Activated T-helper 1 cell treated with anti-CD3 and anti-CD28 coated beads, Interleukin-2, amount 50 U/mL, for 16 hours (primary cell): ENCODE data around the gene MYH7.

Experiments used
- DNase-seq, 2 donors: peaks; one replicate each; pipeline ENCODE4 v3.0.0-alpha.2; 2020; ENCODE audit warnings: low read depth in 1 of 2, low spot score in 1 of 2

MYH7 gene

GRCh38 chr14:23449314-23449713, 13.9 kb upstream of the MYH7 start:
- DNase-seq, result no peak

GRCh38 chr14:23447361-23448350, 12.2 kb upstream of the MYH7 start:
- DNase-seq, result no peak

- DNase-seq, result no peak
These were observed 10.9 kb upstream of the MYH7 start for GRCh38 chr14:23446291-23446851.

GRCh38 chr14:23445773-23446172, 10.3 kb upstream of the MYH7 start:
- no peak for DNase-seq

GRCh38 chr14:23444314-23444713, 8.9 kb upstream of the MYH7 start:
- no peak for DNase-seq

- DNase-seq, result no peak
These were observed 8.4 kb upstream of the MYH7 start for GRCh38 chr14:23443881-23444280.

- no peak for DNase-seq
These were observed 8.0 kb upstream of the MYH7 start for GRCh38 chr14:23443411-23443812.

- no peak for DNase-seq
These were observed 7.4 kb upstream of the MYH7 start for GRCh38 chr14:23442721-23443356.

GRCh38 chr14:23441076-23441475, 5.6 kb upstream of the MYH7 start:
- no peak for DNase-seq

- no peak for DNase-seq
These were observed 3.8 kb upstream of the MYH7 start for GRCh38 chr14:23439107-23439835.

GRCh38 chr14:23438101-23438971, 2.9 kb upstream of the MYH7 start:
- no peak for DNase-seq

- DNase-seq, result no peak
These were observed 2.0 kb upstream of the MYH7 start for GRCh38 chr14:23437133-23438100.

- no peak for DNase-seq
These were observed 1.1 kb upstream of the MYH7 start for GRCh38 chr14:23436327-23437132.

- DNase-seq, result no peak
These were observed 805 bp downstream of the MYH7 start for GRCh38 chr14:23434488-23435222.

GRCh38 chr14:23433457-23433856, 2.0 kb downstream of the MYH7 start:
- DNase-seq, result no peak

- no peak for DNase-seq
These were observed 2.5 kb downstream of the MYH7 start for GRCh38 chr14:23432946-23433345.

- no peak for DNase-seq
These were observed 3.1 kb downstream of the MYH7 start for GRCh38 chr14:23432102-23432925.
